Breast epithelium (tissue), 4 donors: ENCODE results near the gene FCHO2. TPM values are rescaled to one million over a fixed set of nuclear protein-coding genes. Genes with fewer than 3 reads are reported as not detected.

Experiments used
- DNase-seq, 2 donors: peaks; one replicate each; pipeline ENCODE4 v3.0.0-alpha.2; 2019; ENCODE audit warnings: low spot score in 2 of 2
- H3K27ac ChIP-seq, 2 donors: fragments of 200-600 bp; sonication (generic) in 1 of 2; one replicate each; pipeline ENCODE4 v1.5.1; 2016 to 2019; ENCODE audit warnings: mild to moderate bottlenecking in 1 of 2
- H3K27me3 ChIP-seq, 2 donors: fragments of 200-600 bp; sonication (generic) in 1 of 2; one replicate each; pipeline versions ENCODE4 v1.5.1 to v1.6.0; 2017 to 2019; ENCODE audit warnings: control low read depth in 1 of 2, mild to moderate bottlenecking in 1 of 2
- H3K36me3 ChIP-seq: fragments of 200-600 bp; one replicate; pipeline ENCODE4 v1.5.1; 2019
- H3K4me1 ChIP-seq, 2 donors: fragments of 200-600 bp; sonication (generic); one replicate each; pipeline ENCODE4 v1.5.1; 2016 to 2019; ENCODE audit warnings: control low read depth in 1 of 2
- H3K4me3 ChIP-seq, 3 donors: fragments of 200-600 bp; sonication (generic); 1 replicate in 2 of 3; 2 replicates in 1 of 3; pipeline ENCODE4 v1.5.1; 2016 to 2019; ENCODE audit warnings: mild to moderate bottlenecking in 3 of 3, moderate library complexity in 2 of 3
- H3K9me3 ChIP-seq, 2 donors: fragments of 200-600 bp; sonication (generic) in 1 of 2; one replicate each; pipeline ENCODE4 v1.5.1; 2016 to 2019; ENCODE audit warnings: control low read depth in 1 of 2
- POLR2A ChIP-seq: fragments of 450-650 bp; IDR thresholded peaks from one replicate; pipeline ENCODE4 v1.6.1; 2016; ENCODE audit warnings: antibody characterized with exemption, mild to moderate bottlenecking, moderate library complexity
- POLR2AphosphoS5 ChIP-seq, 3 donors: sonication (generic); formaldehyde crosslinking; IDR thresholded peaks; one replicate each; pipeline ENCODE4 v1.6.1; 2017; ENCODE audit warnings: antibody characterized with exemption in 3 of 3
- intact Hi-C: fragments of 100-400 bp; cut with DNase I; formaldehyde crosslinking; loops from one replicate; pipeline ENCODE4 v1.15.1; 2023; ENCODE audit warnings: low total_unique reads
- total RNA-seq, 3 donors: library from RNA; depleted of rRNA; stranded (reverse); fragments of >200 nt; gene quantifications; one replicate each; pipeline ENCODE4 v1.1.0, GENCODE V29; 2016
- TF ChIP-seq, protein P1 (sequence below), 3 donors: fragments of 450-650 bp; IDR thresholded peaks; one replicate each; pipeline ENCODE4 v1.5.1; 2016 to 2017; ENCODE audit warnings: antibody characterized with exemption in 3 of 3, mild to moderate bottlenecking in 3 of 3, moderate library complexity in 3 of 3

The FCHO2 gene
- total RNA-seq, 3 donors from 2014 or later: 30.5 to 58.8 (median 46.7) TPM

DNA sequence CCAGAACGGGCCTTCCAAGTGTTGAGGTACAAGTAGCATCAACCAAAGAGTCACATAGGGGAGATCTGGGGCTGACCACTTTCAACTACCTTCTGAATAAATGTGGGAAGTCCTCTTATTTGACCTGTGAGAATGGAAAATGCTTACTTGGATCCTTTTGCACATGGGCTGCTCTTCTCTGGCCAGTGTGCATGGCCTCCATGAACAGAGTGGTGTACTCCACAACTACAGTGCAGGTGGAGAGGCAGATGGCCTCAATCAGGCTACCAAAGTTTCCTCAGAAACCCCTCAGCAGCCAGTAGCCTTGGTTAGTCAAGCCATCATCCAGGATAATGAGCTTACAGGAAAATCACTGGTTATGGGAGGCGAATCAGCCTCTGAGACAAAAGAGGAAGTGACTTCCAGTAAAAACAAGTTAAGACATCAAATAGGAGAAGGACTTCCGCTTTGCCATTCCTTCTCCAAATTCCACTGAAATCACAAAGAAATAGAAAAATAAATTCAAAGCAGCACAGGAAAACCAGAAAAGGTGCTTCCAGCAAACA is 18.3 kb upstream of the FCHO2 start:
- no peaks in the 10 kb centered on the region for H3K9me3 ChIP-seq
- no peaks in the 10 kb centered on the region for H3K27me3 ChIP-seq
- no peaks in the 10 kb centered on the region for H3K4me1 ChIP-seq
- H3K4me3 ChIP-seq: no peak overlapping the region
- no peaks in the 10 kb centered on the region for H3K36me3 ChIP-seq
- no peak overlapping the region for H3K27ac ChIP-seq
- no peak for DNase-seq
- TF ChIP-seq POLR2A: no peak
- TF ChIP-seq, protein P1, sequence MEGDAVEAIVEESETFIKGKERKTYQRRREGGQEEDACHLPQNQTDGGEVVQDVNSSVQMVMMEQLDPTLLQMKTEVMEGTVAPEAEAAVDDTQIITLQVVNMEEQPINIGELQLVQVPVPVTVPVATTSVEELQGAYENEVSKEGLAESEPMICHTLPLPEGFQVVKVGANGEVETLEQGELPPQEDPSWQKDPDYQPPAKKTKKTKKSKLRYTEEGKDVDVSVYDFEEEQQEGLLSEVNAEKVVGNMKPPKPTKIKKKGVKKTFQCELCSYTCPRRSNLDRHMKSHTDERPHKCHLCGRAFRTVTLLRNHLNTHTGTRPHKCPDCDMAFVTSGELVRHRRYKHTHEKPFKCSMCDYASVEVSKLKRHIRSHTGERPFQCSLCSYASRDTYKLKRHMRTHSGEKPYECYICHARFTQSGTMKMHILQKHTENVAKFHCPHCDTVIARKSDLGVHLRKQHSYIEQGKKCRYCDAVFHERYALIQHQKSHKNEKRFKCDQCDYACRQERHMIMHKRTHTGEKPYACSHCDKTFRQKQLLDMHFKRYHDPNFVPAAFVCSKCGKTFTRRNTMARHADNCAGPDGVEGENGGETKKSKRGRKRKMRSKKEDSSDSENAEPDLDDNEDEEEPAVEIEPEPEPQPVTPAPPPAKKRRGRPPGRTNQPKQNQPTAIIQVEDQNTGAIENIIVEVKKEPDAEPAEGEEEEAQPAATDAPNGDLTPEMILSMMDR (IDR thresholded peaks at IDR 0.05): no peak
- no peak for TF ChIP-seq POLR2AphosphoS5 (IDR thresholded peaks at IDR 0.05)
- intact Hi-C loops: no loop called here

DNA sequence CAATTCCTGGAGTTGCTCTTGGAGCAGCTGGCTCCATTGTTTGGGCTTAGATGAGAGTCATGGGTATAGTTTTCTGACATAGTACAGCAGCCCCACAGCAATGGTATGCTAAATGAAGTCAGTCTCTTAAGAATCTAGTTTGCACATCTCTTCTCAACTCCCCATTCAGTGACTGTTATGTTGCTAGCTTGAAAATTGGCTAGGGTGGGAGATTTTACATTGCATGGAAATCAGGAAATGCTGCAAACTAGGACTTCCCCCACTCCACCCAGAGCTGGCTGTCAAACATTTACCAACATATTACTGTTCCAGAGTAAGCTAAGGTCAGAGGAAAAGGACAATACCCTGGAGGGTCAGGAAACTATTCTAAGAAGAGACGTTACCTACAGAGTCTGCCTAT is 17.6 kb upstream of the FCHO2 start:
- intact Hi-C loops: no loop called here
- TF ChIP-seq POLR2AphosphoS5 (IDR thresholded peaks at IDR 0.05): no peak
- TF ChIP-seq, protein P1 (IDR thresholded peaks at IDR 0.05): no peak
- no peak for TF ChIP-seq POLR2A
- no peaks in the 10 kb centered on the region for H3K4me1 ChIP-seq
- no peaks in the 10 kb centered on the region for H3K36me3 ChIP-seq
- no peak overlapping the region for H3K4me3 ChIP-seq
- H3K27me3 ChIP-seq: no peaks in the 10 kb centered on the region
- H3K27ac ChIP-seq: no peak overlapping the region
- DNase-seq: no peak
- no peaks in the 10 kb centered on the region for H3K9me3 ChIP-seq

DNA sequence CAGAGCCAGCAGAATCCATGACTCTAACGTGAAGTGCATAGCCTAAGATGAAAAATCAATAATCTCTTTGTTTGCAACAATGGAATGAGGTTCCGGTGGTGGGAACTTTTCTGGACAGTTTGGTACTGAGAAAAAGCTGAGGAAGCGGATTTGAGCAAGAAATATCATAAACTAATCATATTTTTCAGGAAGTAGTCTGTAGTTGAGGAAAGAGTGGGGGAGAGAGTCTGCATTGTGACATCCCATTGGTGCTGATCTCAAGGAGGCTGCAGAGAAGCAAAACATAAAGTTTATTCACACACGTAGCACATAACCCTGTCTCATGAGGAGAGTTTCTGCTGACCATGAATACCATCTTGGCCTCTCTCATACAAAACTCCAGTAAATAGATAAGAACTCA is 15.8 kb upstream of the FCHO2 start:
- intact Hi-C loops: no loop called here
- Histone ChIP-seq H3K9me3 (no peaks in the 10 kb centered on the region), H3K4me3 (no peak overlapping the region), H3K27ac (no peak overlapping the region), H3K36me3 (no peaks in the 10 kb centered on the region), H3K4me1 (no peaks in the 10 kb centered on the region), H3K27me3 (no peaks in the 10 kb centered on the region)
- TF ChIP-seq, protein P1 (IDR thresholded peaks at IDR 0.05): no peak
- no peak for TF ChIP-seq POLR2AphosphoS5 (IDR thresholded peaks at IDR 0.05)
- TF ChIP-seq POLR2A: no peak
- DNase-seq: no peak

DNA sequence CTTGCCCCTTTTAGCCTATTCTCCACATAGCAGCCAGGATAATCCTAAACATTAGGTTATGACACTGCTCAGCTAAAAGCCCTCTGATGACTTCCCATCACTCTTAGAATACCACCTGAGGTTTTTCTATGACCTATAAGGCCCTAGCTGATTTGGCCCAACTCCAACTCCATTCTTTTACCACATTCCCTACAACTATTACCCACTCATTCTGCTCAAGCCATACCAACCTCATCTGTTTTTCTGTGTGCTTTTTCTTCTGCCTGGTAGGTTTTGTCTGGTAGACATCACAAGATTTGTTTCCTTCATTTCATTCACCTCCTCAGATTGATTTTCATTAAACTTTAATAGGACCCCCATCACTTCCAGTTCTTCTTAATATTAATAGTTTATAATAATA is 12.5 kb upstream of the FCHO2 start:
- TF ChIP-seq POLR2AphosphoS5 (IDR thresholded peaks at IDR 0.05) (no peak), POLR2A (no peak)
- TF ChIP-seq, protein P1 (IDR thresholded peaks at IDR 0.05): no peak
- intact Hi-C loops: no loop called here
- H3K27ac ChIP-seq: no peak overlapping the region
- H3K36me3 ChIP-seq: no peaks in the 10 kb centered on the region
- no peaks in the 10 kb centered on the region for H3K27me3 ChIP-seq
- no peak overlapping the region for H3K4me3 ChIP-seq
- H3K9me3 ChIP-seq: no peaks in the 10 kb centered on the region
- DNase-seq: no peak
- H3K4me1 ChIP-seq: no peaks in the 10 kb centered on the region

DNA sequence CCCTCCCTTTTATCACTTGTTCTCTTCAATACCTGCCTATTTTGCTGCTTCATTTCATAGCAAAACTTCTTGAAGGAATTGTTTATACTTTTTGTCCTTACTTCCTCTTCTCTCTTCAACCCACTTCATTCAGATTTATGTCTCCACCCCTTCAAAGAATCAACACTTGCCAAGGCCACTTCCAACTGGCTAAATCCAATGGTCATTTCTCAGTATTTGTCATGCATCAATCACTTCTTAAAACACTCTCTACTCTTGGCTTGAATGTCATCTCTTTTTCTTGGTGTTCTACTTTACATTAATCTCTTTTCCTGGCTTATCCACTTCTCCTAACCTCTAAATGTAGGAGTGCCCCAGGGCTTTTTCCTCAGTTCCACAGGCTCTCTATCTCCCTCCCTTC is 8.3 kb upstream of the FCHO2 start:
- Histone ChIP-seq H3K4me1 (no peaks in the 10 kb centered on the region), H3K27ac (no peak overlapping the region), H3K36me3 (no peaks in the 10 kb centered on the region), H3K4me3 (no peak overlapping the region), H3K27me3 (no peaks in the 10 kb centered on the region), H3K9me3 (no peaks in the 10 kb centered on the region)
- no peak for TF ChIP-seq POLR2A
- no peak for DNase-seq
- intact Hi-C loops: no loop called here

DNA sequence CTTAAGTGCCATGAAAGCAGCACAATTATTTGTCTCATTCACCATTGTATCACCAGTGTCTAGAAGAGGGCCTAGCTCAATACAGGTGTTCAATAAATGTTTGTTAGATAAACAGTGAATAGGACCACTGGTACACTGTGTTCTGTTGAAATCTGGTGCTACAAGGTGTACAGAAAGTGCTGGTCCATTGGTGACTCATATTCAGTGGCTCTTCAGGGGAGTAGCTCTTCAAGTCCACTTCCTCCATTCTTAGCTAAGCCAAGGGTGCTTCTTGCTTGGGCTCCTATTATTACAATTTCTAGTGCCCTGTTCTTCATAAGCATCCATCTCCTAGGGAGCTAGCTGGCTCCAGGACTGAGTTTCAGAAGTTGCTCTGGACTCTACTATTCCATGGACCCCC is 6.4 kb upstream of the FCHO2 start:
- Histone ChIP-seq H3K27ac (no peak overlapping the region), H3K4me1 (no peaks in the 10 kb centered on the region)
- TF ChIP-seq, protein P1 (IDR thresholded peaks at IDR 0.05): no peak
- TF ChIP-seq POLR2A: no peak
- no peak for TF ChIP-seq POLR2AphosphoS5 (IDR thresholded peaks at IDR 0.05)

More for the DNA sequence above, 6.4 kb upstream of the FCHO2 start:
- H3K9me3 ChIP-seq: no peaks in the 10 kb centered on the region
- intact Hi-C loops: no loop called here
- DNase-seq: no peak
- no peaks in the 10 kb centered on the region for H3K27me3 ChIP-seq
- H3K4me3 ChIP-seq: no peak overlapping the region
- H3K36me3 ChIP-seq: no peaks in the 10 kb centered on the region
